NT2/D1 (cell line): ENCODE data around the gene MVP.

ENCODE experiments used
- SUZ12 ChIP-seq: IDR thresholded peaks from 2 replicates; pipeline ENCODE4 v1.6.1; 2011; ENCODE audit not compliant: insufficient read length, insufficient read depth; ENCODE audit errors: extremely low read depth
- YY1 ChIP-seq: IDR thresholded peaks from 2 replicates; pipeline ENCODE4 v1.6.1; 2011; ENCODE audit not compliant: insufficient read length, insufficient read depth
- ZNF274 ChIP-seq: IDR thresholded peaks from 2 replicates; pipeline ENCODE4 v1.6.1; 2011; ENCODE audit warnings: mild to moderate bottlenecking, low read depth, low read length

DNA sequence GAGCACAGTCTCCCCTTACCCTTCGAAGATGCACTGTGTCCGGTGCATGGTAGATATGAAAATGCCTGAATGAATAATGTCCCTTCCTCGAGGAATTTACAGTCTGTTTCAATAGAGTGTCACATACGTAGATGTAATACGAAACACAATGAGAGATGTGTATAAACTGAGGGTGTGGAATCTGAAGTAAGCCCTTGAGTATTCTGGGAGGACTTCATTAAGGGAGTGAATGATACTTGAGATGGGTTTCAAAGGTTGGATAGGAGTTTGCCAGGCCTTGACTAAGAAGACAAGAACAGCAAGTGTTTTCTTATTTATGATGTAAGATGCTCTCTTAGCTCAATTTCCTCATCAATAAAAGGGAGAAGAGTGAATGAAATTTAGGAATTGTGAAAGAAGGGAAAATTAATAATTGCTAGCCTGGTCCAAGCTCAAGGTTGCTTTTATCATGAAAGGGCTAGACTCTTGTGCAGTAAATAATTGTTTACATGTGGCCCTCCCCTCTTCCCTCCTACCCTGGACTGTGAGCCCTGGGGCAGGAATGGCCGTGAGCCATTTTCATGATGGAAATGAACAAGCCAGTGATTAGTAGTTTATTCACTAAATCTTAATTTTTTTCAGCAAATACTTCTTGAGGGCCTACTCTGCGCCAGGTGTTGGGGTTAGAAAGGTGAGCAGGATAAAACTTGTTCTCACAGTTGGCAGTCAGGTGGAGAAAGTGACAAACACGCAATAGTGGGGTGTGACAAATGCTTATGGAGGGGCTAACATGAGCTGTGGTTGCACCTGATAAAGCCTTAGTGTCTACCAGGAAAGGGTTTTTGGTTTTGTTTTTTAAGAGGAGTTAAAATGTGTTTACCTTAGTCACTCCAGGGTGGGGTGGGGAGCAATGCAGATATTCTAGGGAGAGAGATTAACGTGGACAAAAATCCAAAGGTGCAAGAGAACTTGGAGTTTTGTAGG, 28.1 kb upstream of the MVP start:
- TF ChIP-seq SUZ12 (no peak), YY1 (no peak), ZNF274 (no peak)
